Left ventricle myocardium inferior (tissue), 1 donor: ENCODE results near the gene PLA2G2C. TPM values are rescaled to one million over a fixed set of nuclear protein-coding genes. Genes with fewer than 3 reads are reported as not detected.

ENCODE experiments used
- DNase-seq: peaks from one replicate; pipeline ENCODE4 v3.0.0-alpha.2; 2020
- H3K27ac ChIP-seq: fragments of 200-600 bp; replicated peaks from 2 replicates; pipeline ENCODE4 v1.8.0; 2021
- H3K27me3 ChIP-seq: fragments of 200-600 bp; 2 replicates; pipeline ENCODE4 v1.8.0; 2021; ENCODE audit warnings: low read depth
- H3K36me3 ChIP-seq: fragments of 200-600 bp; 2 replicates; pipeline ENCODE4 v1.8.0; 2021
- H3K4me1 ChIP-seq: fragments of 200-600 bp; 2 replicates; pipeline ENCODE4 v1.8.0; 2021
- H3K4me3 ChIP-seq: fragments of 200-600 bp; 2 replicates; pipeline ENCODE4 v1.8.0; 2021; ENCODE audit warnings: mild to moderate bottlenecking, moderate library complexity
- H3K9me3 ChIP-seq: fragments of 200-600 bp; replicated peaks from 2 replicates; pipeline ENCODE4 v1.8.0; 2021
- CTCF ChIP-seq: fragments of 200-600 bp; IDR thresholded peaks from 2 replicates; pipeline ENCODE4 v1.8.0; 2021; ENCODE audit warnings: antibody characterized with exemption, mild to moderate bottlenecking, borderline replicate concordance
- intact Hi-C: fragments of 100-400 bp; cut with micrococcal nuclease; formaldehyde crosslinking; loops from one replicate; pipeline ENCODE4 v1.11.0; 2022
- total RNA-seq: library from RNA; stranded (reverse); fragmentation: NEBNext Ultra II Directional; extraction: Animal tissue kit (Norgen Biotek cat#: 25700); gene quantifications from one replicate; pipeline ENCODE4 v1.2.1, GENCODE V29; 2021
- donor health status: DM: no; HTN: yes; CAD: no; lungs with severe emphysema.

The PLA2G2C gene
- total RNA-seq, 1 donor from 2014 or later = not detected

GRCh38 chr1:20117236-20117635 lies 69.1 kb downstream of the PLA2G2C start:
- intact Hi-C loops = no loop called here
- H3K4me3 ChIP-seq = no peak overlapping the region
- peaks cover 88% of the 10 kb centered on the region for H3K27me3 ChIP-seq
- no peak for TF ChIP-seq CTCF
- H3K36me3 ChIP-seq = no peaks in the 10 kb centered on the region
- no peak overlapping the region for H3K27ac ChIP-seq
- H3K9me3 ChIP-seq = no peaks in the 10 kb centered on the region
- DNase-seq = no peak
- no peaks in the 10 kb centered on the region for H3K4me1 ChIP-seq

- H3K27ac ChIP-seq = no peak overlapping the region
- TF ChIP-seq CTCF = no peak
- intact Hi-C loops = no loop called here
- H3K27me3 ChIP-seq = peaks cover 86% of the 10 kb centered on the region
- no peaks in the 10 kb centered on the region for H3K4me1 ChIP-seq
- H3K9me3 ChIP-seq = no peaks in the 10 kb centered on the region
- no peak overlapping the region for H3K4me3 ChIP-seq
- DNase-seq = no peak
- no peaks in the 10 kb centered on the region for H3K36me3 ChIP-seq
These were observed 70.4 kb downstream of the PLA2G2C start for GRCh38 chr1:20115916-20116315.

GRCh38 chr1:20115479-20115878 lies 70.8 kb downstream of the PLA2G2C start:
- Histone ChIP-seq H3K9me3 (no peaks in the 10 kb centered on the region), H3K36me3 (no peaks in the 10 kb centered on the region), H3K4me1 (no peaks in the 10 kb centered on the region), H3K27me3 (peaks cover 84% of the 10 kb centered on the region), H3K4me3 (no peak overlapping the region), H3K27ac (no peak overlapping the region)
- intact Hi-C loops = no loop called here
- no peak for TF ChIP-seq CTCF
- no peak for DNase-seq

GRCh38 chr1:20114021-20114648 lies 72.2 kb downstream of the PLA2G2C start:
- TF ChIP-seq CTCF = no peak
- H3K9me3 ChIP-seq = no peaks in the 10 kb centered on the region
- no peak for DNase-seq

More at GRCh38 chr1:20114021-20114648, 72.2 kb downstream of the PLA2G2C start:
- H3K36me3 ChIP-seq = no peaks in the 10 kb centered on the region
- H3K27ac ChIP-seq = no peak overlapping the region
- peaks cover under 1% of the 10 kb centered on the region for H3K4me1 ChIP-seq
- peaks cover 76% of the 10 kb centered on the region for H3K27me3 ChIP-seq
- intact Hi-C loops = no loop called here
- no peak overlapping the region for H3K4me3 ChIP-seq

Other genes starting within 250 kb of the PLA2G2C start
- 69.0 TPM for gene PLA2G2A, start 206.9 kb downstream of the PLA2G2C start, total RNA-seq
- 51.4 TPM for gene PLA2G5, start 116.3 kb downstream of the PLA2G2C start, total RNA-seq
- gene PLA2G2D, start 67.0 kb downstream of the PLA2G2C start, total RNA-seq = not detected
- gene PLA2G2F, start 47.2 kb downstream of the PLA2G2C start, total RNA-seq = not detected
- 1.4 TPM for gene UBXN10, start 422 bp downstream of the PLA2G2C start, total RNA-seq
- 0.16 TPM for gene VWA5B1, start 104.4 kb upstream of the PLA2G2C start, total RNA-seq